ENCODE results near the gene ANP32B. TPM values are rescaled to one million over a fixed set of nuclear protein-coding genes. Genes with fewer than 3 reads are reported as not detected.

Gene ANP32B
- polyA plus RNA-seq, 2 of the 4 experiments (the other 2 are of a cell fraction): 127 to 360 TPM

DNA sequence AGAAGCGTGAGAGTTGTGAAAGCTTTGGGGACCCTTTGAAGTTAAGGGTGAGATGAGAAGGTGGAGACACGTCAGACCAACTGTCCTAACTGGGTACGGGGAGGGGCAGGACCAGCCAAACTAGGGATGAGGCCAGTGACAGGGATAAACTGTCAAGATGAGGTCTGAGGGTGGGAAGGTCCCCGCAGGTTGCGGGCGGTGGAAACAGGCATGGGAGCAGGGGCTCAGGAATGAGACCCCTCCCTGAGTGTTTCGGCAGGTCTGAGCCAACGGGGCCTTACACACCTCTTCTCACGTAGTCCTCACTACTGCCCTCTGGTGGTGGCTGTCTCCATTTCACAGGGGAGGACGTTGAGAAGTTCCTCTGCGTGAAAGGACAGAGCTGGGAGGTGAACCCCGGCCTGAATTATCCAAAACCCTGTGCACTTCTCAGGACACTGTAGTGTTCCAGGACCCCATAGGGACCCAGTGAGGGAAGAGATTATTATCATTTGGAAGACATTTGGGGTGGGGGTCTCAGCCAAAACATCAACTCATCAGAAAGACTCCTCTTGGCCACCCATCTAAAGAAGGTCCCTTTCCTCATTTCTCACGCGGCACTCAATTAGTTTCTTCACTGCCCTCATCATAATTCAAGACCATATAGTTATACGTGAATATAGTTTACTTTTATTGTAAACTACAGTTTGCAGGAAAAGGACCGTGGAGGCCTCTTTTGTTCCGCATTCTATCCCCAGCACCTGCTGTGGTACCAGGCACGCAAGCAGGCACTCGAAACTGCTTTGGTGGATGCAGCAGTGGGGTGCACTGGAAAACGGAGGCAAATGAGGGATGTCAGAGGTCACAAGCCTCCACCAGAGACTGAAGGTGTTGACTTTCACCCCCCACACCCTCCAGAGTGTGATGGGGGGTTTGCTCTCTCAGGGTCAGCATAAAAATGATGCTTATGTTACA, 51.7 kb downstream of the ANP32B start (continued):
- TF ChIP-seq, protein P1, sequence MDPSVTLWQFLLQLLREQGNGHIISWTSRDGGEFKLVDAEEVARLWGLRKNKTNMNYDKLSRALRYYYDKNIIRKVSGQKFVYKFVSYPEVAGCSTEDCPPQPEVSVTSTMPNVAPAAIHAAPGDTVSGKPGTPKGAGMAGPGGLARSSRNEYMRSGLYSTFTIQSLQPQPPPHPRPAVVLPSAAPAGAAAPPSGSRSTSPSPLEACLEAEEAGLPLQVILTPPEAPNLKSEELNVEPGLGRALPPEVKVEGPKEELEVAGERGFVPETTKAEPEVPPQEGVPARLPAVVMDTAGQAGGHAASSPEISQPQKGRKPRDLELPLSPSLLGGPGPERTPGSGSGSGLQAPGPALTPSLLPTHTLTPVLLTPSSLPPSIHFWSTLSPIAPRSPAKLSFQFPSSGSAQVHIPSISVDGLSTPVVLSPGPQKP (IDR thresholded peaks at IDR 0.05; ENCODE audit: low read depth, low read length): no peak

GRCh38 chr9:98037357-98037756, 54.2 kb downstream of the ANP32B start:
- ChIA-PET POLR2A (interaction anchor here (2.0 kb wide), 1 partner anchor 19 kb away, joined by 12 read pairs; the partner anchor contains the start of gene NANS), CTCF (interaction anchor here (1.0 to 2.5 kb wide), 9 partner anchors 9 to 114 kb away, joined by 3 to 15 read pairs (median 6); partner anchors contain the start of genes ANP32B and TRMO)
- Histone ChIP-seq H3K27ac (no peak overlapping the region), H3K4me3 (no peak overlapping the region), H3K4me2 (no peak overlapping the region), H3K9me3 (no peaks in the 10 kb centered on the region), H3K4me1 (no peaks in the 10 kb centered on the region)
- no peak for DNase-seq (ENCODE audit: low read depth in 1 of 2, low spot score in 1 of 2)
- FAIRE-seq: no peak
- no peak for ATAC-seq
- TF ChIP-seq REST (IDR thresholded peaks at IDR 0.05) (no peak), PHF8 (IDR thresholded peaks at IDR 0.05; ENCODE audit: borderline replicate concordance, low read depth) (no peak), JUNB (IDR thresholded peaks at IDR 0.05) (no peak), BCL3 (IDR thresholded peaks at IDR 0.05) (no peak), CHD2 (IDR thresholded peaks at IDR 0.05; ENCODE audit: low read length, partially characterized antibody) (no peak), HOXA7 (CRISPR knock-in tag; IDR thresholded peaks at IDR 0.05) (no peak), ESRRA (IDR thresholded peaks at IDR 0.05; ENCODE audit: borderline replicate concordance, low read length) (no peak), MAFK (IDR thresholded peaks at IDR 0.05; ENCODE audit: partially characterized antibody) (no peak), RNF2 (IDR thresholded peaks at IDR 0.05; ENCODE audit: borderline replicate concordance, low read depth) (no peak), MAX (IDR thresholded peaks at IDR 0.05) (no peak), RARB (CRISPR knock-in tag; IDR thresholded peaks at IDR 0.05) (no peak), ZC3H11A (IDR thresholded peaks at IDR 0.05) (no peak), CBX2 (IDR thresholded peaks at IDR 0.05; ENCODE audit: borderline replicate concordance, low read depth) (no peak), POLR2AphosphoS2 (conservative IDR thresholded peaks at IDR 0.05; ENCODE audit: low read length) (no peak), HOXB5 (CRISPR knock-in tag; IDR thresholded peaks at IDR 0.05) (no peak), JUN (IDR thresholded peaks at IDR 0.05) (no peak)
- TF ChIP-seq, protein P2, sequence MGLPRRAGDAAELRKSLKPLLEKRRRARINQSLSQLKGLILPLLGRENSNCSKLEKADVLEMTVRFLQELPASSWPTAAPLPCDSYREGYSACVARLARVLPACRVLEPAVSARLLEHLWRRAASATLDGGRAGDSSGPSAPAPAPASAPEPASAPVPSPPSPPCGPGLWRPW (IDR thresholded peaks at IDR 0.05): no peak
